Stimulated activated CD4-positive, alpha-beta T cell treated with anti-CD3 and anti-CD28 coated beads, Interleukin-4, amount 100 ng/mL, for 48 hours (primary cell): ENCODE measurements around the gene RETREG1.
"Not testable (repeated sequence)": the region's sequence is repeated elsewhere in the genome, so short reads cannot be mapped to it uniquely, and the experiment has no call there.

Source experiments
- DNase-seq, 2 donors: peaks; one replicate each; pipeline ENCODE4 v3.0.0-alpha.2; 2020; ENCODE audit warnings: low read depth in 2 of 2

Gene RETREG1

DNA sequence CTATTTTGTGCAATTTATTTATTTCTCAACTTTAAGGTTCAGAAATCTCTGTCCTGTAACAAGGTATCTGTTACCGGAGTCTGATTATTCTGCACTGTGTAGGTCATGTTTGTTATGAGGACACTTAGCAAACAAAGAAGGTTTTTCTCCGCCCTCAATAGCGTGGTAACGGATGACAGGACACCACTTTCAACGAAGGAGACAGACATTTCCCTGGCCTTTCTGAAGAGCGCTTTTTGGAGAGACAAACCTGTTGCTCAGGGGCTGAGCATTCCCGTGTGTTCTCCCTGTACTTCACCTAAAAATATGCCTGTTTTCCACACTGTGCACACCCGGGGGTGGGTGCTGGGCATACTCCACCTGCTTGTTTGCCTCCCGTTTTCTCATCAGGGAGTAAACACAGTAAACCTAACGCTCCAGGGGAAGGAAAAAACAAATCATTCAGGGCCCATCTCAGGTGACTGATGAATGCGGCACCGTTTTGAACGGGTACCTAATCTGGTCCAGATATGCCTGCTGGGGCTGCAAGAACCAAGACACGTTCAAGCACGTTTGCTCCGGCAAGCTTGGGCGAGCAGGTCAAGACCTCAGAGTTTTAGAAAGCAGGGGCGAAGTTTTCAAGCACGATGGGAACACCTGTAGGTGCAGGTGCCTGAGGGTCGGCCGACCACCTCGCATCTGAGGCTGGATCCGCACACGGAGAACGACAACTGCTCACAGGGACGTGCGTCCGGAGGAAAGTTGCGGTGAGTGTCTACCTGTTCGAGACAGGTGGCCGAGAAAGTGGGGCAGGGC, 859 bp downstream of the RETREG1 start:
- DNase-seq: no peak

DNA sequence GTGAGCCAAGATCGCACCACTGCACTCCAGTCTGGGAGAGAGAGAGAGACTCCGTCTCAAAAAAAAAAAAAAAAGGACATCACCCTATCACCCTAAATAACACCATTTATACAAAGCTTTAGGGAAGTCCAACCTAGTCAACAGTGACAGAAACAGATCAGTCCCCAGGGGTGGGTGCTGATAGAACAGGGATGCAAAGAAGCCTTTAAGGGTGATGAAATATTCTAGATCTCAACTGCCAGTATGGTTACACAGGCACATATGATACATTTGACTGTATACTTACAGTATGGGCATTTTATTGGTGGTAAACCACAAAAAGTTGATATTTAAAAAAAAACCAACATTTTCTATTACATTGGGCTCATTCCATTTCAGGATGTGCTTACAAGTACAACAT, 4.8 kb downstream of the RETREG1 start:
- no peak for DNase-seq

DNA sequence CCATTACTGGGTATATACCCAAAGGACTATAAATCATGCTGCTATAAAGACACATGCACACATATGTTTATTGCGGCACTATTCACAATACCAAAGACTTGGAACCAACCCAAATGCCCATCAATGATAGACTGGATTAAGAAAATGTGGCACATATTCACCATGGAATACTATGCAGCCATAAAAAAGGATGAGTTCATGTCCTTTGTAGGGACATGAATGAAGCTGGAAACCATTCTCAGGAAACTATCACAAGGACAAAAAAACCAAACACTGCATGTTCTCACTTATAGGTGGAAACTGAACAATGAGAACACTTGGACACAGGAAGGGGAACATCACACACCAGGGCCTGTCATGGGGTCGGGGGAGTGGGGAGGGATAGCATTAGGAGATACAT, 5.9 kb downstream of the RETREG1 start:
- DNase-seq: not testable (repeated sequence)

DNA sequence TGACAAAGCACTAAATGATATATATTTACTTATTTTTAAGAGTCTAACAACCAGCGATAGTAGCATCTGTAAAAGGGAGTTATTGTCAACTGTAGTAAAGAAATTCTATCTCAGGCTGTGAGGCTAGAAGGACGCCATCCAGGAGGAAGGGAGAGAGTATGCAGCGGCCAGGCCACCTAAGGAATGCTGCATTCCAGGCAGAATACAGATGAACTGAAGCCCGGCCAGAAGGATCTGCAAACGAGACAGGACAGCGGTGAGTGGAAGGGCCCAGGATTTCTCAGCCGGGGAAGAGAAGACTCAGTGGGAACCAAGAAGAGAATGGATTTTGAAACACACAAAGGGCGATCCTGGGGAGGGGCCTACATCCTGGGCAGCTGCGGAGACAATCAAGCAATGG, 7.4 kb downstream of the RETREG1 start:
- DNase-seq: no peak

DNA sequence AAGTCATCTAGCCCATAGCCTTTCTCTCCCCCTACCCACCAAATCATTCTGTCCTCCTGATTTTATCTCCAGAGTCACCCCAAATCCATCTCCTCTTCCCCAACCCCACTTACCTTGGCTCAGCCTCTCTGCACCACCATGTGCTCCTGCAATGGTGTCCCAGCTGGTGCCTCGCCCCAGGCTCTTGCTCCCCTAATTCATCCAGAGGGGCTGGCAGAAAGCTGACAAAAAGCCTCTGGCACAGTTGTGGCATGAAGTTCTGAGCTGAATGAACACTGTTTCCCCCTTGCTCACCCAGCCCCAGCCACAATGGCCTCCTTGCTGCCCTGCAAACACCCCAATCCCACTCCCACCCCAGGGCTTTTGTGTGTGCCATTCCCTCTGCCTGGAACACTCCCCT, 10.2 kb downstream of the RETREG1 start:
- no peak for DNase-seq

DNA sequence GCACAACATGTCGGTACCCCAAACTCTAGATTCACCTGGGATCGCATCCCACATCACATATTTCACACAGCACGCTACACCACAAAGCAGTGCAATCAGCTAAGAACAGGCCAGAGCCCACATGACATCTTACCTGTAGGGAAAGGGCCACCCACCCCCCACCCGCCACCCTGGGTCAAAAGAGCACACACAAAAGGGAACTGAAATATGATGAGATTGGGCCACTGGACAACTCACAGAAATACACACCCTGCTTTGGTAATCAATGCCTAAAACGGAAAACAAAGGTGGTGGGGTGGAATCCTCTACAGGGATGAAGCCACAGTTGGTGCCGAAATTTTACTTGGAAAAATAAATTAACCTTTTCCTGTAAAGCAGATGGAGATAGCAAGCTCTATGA, 13.1 kb downstream of the RETREG1 start:
- DNase-seq: no peak

DNA sequence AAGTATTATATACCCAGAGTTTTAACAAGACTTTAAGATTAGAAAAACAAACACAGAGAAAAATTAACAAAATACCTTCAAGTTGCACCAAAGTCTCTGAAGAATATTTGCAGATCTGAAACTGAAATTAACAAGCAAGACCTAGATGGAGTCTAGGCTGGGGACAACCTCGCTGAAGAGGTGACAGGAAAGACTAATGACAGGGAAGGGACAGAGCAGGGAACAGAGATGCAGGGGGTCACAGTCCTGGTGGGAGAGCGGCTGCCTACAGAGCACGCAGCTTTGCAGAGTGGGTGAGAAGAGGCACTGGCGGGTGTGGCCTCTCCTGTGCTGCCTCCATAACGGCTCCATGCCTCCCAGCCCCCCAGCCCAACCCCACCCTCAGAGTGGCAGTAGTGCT, 13.5 kb downstream of the RETREG1 start:
- DNase-seq: no peak

DNA sequence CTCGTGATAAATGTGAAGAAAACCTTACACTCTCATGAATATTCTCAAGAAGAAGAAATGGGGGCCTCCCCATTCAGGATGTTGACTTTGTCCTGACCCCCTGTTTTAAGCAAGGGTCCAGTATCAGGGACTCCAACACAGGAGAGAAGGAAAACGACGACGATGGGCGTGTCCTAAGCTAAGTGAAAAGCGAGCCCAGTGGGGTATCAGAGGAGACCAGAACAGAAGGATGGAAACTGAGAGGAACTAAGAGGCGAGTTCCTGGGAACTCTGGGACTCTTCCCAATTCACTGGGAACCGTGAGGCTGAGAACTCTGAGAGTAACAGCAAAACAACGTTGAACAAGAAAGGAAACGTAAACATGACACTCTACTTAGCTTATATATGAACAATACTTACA, 14.6 kb downstream of the RETREG1 start:
- no peak for DNase-seq

DNA sequence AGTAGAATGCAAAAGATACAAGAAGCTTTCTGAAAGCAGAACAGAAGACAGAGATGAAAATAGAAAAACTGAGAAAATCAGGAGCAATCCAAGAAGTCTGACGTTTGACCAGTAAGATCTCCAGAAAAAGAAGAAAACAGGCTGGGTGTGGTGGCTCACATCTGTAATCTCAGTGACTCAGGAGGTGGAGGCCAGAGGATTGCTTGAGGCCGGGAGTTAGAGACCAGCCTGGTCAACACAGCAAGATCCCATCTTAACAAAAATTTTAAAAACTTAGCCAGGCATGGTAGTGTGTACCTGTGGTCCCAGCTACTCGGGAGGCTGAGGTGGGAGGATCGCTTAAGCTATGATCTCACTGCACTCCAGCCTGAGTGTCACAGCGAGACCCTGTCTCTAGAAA, 15.9 kb downstream of the RETREG1 start:
- no peak for DNase-seq

DNA sequence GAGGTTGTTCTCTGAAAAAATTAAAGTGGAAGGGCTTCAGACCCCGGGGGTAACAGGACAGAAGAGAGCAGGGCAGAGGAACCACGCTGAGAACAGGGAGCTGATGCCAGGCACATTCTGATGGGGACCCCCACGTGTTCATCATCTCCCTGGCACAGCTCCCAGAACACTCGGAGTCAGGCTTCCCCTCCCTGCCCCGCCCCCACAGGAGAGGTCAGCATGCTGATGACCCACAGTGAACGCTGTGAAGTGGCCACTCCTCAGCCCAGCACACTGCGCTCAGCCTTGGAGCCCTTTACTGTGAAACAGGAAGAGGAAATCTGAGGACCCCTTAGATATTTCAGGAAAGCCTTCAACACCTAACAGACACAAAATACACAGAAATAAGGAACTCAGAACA, 16.4 kb downstream of the RETREG1 start:
- no peak for DNase-seq

DNA sequence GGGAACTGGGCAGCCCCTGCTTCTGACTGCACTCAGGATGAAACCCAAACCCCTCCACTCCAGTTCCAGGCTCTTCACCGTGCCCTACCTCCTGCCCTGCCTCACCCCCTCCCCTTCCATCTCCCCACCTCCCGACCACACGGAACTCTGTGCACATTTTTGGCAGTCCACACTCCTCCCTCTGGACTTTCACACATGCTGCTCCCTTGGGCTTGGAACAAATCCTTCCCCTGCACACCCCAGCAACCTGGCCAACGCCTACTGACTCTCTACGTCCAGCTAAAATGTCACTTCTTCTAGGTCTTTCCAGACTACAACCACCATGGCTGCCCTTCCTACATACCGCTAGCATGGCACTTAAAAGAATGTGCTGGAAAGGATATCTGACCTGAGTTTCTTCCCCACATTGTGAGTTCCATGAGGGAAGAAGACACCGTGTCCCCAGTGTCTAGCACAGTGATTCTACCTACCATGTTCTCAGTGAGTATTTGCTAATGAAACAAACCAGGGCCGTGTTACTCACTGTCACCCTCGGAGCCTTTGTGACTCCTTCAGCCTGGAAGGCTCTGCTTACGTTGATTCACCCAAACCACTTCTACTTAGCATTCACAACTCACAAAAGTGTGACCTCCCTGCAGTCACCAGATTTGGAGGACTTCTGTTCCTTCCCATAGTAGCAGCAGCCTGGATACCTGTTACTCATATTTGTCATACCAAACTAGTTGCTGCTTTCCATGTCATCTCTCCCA, 18.7 kb downstream of the RETREG1 start:
- no peak for DNase-seq

DNA sequence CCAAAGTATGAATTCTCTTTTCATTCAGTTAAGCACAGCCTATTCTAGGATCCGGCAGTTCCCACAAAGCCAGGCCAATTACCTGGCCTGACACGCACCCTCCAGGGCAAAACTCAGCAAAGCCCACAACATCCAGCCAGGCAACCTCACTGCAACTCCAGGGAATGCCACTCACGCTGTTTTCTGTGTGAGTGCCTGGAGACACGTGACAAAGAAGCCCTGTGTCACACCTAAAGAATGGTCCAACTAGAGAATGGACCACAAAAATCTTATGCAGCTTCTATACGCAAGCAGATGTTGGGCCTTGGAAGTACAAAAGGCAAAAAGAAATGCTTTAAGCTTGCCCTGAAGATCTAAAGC, 20.2 kb downstream of the RETREG1 start:
- no peak for DNase-seq

DNA sequence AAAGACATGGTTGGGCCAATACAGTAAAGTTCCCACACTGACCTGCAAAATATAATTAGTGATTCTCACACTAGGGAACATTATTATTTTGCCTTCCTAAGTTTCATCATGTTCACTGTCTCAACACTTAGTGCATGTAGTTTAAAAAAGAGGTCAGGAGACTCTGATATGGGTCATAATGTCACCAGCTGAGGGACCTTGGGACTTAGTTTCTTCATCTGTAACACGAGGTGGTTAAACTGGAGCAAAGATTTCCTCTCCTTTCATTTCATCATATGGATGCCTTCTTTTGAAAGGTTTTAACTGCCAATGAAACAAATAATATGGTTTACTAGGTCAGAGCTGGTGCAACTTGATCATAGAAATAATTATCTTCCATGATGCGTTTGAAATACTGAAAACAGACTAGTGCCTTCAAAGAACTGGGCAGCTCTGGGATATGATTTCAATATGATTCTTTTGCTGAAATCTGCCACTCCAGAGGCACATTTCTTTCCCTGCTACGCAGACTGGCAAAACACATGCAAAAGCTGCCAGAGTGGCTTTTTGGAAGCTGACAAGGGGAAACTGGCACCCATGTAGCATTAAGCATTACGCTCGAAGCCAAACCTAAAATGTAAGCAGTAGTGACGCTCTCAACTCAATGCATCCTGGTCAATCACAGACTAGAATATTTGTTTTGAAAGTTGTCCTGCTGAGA, 20.8 kb downstream of the RETREG1 start:
- DNase-seq: no peak

DNA sequence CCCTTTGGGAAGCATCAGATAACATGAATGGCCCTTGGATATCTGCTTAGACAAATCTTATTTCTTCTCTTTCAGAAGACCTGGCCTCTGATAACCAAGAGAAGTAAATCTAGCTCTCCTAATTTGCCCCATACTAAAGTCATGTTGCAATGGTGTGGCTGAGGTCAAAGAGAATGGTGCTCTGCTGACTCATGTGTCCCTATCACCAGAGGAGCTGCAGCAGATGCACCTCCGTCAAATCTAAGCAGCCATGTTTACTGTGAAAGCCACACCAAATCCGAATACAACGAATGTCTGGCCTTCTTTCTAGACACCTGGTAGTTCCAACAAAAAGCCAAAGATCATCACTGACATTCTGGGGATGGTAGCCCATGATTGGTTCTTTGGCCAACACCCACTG, 23.2 kb downstream of the RETREG1 start:
- DNase-seq: no peak

DNA sequence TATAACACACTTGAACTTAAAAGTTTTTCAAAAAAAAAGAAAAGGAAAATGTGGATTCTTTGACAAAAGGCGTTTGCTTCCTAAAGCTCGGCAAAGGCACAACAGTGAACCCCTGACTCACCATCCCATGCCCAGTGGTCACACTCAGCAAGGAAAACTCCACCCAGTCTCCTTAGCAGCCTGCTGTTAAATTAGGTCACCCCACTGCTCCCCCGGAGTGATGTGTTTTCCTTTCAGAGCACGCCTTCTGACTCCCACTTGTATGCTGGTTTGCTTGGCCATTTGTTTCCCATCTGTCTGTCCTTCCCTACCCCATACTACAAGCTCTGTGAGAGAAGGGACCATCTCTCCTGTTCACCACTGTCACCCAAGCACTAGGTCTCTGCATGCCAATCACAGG, 23.8 kb downstream of the RETREG1 start:
- no peak for DNase-seq

DNA sequence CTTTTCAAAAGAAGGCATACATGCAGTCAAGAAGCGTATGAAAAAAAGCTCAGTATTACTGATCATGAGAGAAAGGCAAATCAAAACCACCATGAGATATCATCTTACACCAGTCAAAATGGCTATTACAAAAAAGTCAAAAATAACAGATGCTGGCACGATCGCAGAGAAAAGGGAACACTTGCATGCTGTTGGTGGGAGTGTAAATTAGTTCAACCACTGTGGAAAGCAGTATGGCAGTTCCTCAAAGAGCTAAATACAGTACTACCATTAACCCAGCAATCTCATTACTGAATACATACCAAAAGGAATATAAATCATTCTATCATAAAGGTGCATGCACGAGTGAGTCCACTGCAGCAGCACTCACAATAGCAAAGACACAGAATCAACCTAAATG, 24.5 kb downstream of the RETREG1 start:
- no peak for DNase-seq

DNA sequence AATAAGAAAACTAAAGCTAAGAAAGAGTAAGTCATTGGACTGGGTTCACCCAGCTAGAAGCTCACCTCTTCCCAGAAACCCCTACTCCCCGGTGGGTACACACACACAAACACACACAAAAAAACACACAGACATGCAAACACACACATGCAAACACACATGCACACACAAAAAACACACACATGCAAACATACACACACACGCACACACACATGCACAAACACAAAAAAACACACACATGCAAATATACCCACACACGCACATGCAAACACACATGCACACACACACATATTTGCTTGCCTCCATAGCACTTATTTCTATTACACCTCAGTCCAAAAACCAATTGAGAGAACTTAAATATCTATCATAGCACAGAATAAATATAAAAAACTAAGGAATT, 26.1 kb downstream of the RETREG1 start:
- DNase-seq: no peak

DNA sequence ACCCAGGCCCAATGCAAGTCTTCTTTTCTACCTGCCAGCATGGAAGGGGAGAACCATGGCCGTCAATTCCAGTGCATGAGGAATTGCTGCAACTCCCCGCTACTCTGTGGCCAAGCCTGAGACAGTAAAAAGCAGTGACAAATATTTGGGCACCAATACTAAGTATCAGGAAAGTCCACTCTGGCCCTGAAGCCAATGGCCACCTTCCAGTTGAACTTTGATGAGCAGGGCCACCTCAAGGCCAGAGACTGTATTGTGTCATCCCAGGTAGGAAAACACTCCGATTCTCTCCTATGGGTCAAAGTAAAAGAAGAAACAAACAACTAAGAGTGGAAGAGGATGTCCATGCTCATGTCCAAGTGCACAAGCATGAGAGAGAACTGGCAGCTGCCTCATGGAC, 27.1 kb downstream of the RETREG1 start:
- no peak for DNase-seq

DNA sequence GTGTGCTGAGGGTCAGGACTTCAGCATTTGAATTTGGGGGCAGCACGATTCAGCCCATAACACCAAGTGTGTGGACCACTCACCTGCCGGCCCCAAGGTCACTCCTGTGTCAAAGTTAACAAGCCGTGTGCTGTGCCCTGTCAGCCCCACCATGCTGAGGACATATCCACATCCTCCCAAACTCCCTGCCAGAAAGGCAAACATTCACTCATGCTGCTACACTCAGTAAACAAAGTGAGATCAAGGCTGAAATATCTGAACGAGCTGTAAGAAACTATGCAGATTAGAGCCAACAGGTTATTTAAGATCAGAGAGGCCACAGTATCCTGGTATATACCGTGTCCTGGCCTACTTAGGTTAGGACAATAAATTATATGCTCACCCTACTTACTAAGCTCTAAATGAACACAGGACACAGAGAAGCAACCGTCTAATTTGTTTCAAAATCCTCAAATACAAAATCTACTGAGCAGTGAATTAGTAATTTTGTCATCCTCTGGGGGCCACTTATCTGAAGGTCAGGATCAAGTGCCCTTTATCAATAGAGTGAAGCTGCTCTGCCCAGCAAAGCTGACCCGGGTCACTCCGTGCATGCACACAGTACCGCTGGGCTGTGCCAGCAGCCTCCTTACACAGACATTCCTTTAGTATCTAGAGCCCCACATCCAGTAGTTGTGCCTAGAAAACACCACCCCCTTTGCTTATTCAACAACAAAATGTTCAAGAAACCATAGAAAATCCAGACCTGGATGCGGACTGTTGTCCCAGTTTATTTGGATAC, 28.2 kb downstream of the RETREG1 start:
- no peak for DNase-seq

DNA sequence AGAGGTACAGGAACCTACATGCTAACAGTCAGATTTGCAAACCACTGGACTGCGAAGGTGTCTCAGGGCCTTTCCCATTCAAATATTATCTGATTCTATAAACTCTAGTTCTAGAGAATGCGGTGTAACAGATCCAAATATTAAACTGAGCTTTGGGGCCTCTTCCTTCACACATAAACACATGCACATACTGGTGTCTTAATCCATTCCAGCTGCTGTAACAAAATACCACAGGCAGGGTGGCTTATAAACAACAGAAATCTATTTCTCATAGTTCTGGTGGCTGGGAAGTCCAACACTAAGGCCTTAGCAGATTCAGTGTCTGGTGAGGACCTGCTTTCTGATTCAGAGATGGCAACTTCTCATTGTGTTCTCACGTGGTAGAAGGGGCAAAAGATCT, 30.2 kb downstream of the RETREG1 start:
- DNase-seq: no peak

DNA sequence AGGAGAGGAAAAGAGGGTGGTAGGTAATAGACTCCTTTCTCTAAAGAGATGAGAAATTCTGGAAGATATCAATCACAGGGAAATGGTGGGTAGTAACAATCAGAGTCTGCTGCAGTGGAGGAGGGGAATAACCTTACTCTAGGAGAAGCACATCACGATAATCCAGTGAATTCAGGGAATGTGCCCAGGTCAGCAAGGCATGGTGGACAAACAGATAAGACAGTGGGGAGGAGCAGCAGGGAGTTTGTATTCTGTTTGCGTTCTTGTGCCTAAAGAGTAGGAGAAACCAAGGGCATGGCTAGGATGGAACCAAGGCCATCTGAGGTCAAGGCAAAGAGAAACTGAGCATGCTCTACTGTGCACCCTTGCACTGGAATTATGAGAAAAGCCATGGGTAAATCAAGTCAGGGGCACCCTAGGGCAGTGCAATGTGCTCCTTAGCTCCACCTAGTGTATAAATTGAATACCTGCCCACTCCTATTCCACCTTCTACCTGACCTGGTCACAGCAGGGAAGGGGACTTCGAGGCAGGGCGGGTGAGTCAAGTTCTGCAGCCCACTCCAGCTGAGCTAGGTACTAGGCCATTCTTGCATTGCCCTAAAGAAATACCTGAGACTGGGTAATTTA, 31.6 kb downstream of the RETREG1 start:
- no peak for DNase-seq

DNA sequence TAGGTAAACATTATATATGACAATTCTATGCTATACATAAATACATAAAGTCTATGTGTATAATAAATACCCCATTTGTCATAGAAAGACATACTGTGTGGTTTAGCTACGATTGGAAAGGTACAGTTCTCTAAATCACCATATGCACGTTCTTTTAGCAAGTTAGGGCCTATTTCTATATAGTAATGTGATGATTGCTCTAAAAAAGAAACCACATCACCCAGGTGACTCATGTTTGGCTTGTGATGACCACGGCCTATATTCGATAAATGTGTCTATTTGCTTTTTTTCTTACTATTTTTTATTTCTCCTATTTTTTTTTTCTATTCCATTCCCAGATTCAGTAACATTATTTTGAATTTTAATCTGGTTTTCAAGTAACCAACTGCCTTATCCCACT, 34.7 kb downstream of the RETREG1 start:
- DNase-seq: no peak
